GM12864 (cell line): ENCODE data around the gene SSBP1.

Experiments used
- DNase-seq: peaks from one replicate; pipeline ENCODE4 v3.0.0-alpha.2; 2011; ENCODE audit warnings: low read depth
- H3K4me3 ChIP-seq: 2 replicates; pipeline ENCODE4 v1.5.1; 2011; ENCODE audit warnings: mild to moderate bottlenecking, low read depth, low read length, control low read depth
- TF ChIP-seq, protein P1 (sequence below): IDR thresholded peaks from 2 replicates; pipeline ENCODE4 v1.5.1; 2011; ENCODE audit warnings: low read depth, mild to moderate bottlenecking, moderate library complexity, low read length, control low read depth, inconsistent platforms; ENCODE audit errors: missing control alignments

The SSBP1 gene

GRCh38 chr7:141792526-141792925, 54.4 kb downstream of the SSBP1 start:
- TF ChIP-seq, protein P1, sequence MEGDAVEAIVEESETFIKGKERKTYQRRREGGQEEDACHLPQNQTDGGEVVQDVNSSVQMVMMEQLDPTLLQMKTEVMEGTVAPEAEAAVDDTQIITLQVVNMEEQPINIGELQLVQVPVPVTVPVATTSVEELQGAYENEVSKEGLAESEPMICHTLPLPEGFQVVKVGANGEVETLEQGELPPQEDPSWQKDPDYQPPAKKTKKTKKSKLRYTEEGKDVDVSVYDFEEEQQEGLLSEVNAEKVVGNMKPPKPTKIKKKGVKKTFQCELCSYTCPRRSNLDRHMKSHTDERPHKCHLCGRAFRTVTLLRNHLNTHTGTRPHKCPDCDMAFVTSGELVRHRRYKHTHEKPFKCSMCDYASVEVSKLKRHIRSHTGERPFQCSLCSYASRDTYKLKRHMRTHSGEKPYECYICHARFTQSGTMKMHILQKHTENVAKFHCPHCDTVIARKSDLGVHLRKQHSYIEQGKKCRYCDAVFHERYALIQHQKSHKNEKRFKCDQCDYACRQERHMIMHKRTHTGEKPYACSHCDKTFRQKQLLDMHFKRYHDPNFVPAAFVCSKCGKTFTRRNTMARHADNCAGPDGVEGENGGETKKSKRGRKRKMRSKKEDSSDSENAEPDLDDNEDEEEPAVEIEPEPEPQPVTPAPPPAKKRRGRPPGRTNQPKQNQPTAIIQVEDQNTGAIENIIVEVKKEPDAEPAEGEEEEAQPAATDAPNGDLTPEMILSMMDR, result no peak
- no peak for DNase-seq
- H3K4me3 ChIP-seq, result no peak overlapping the region
